K562 (cell line): ENCODE measurements around the gene OR51V1. TPM values are rescaled to one million over a fixed set of nuclear protein-coding genes. Genes with fewer than 3 reads are reported as not detected.

Experiments
- ATAC-seq: fragments of 200-7000 bp; cut with Tn5 transposase; 3 replicates; pipeline ENCODE4 v1.9.1; 2020; ENCODE audit warnings: moderate library complexity
- BruUV-seq: library from RNA; stranded (reverse); fragments of 400-500 nt; replicated peaks from 2 replicates; lab custom pipeline; 2021; lab: Mats Ljungman, UMichigan
- CTCF ChIA-PET: fragments of 300-600 bp; formaldehyde crosslinking; extraction: SDS; loops from one replicate; lab custom pipeline; 2021; ENCODE audit warnings: low intra/inter-chr PET ratio; lab: Yijun Ruan, JAX
- POLR2A ChIA-PET: fragments of 300-600, 350-650 bp; sonication (Branson Sonifier 250); formaldehyde crosslinking; extraction: SDS; loops from one replicate; lab custom pipeline; 2021; ENCODE audit warnings: antibody characterized with exemption, inconsistent platforms; lab: Yijun Ruan, JAX
- DNase-seq, 4 experiments: peaks; one replicate each; pipeline versions ENCODE4 v3.0.0 to v3.0.0-alpha.2; 2011 to 2018; ENCODE audit warnings: low spot score in 3 of 4, mixed read lengths in 3 of 4; ENCODE audit errors: extremely low read depth in 1 of 4
- FAIRE-seq: peaks from 2 replicates; lab custom pipeline; 2011; peaks lifted over from hg19 to GRCh38; lab: Jason Lieb, UNC
- H2AFZ ChIP-seq: 2 replicates; pipeline ENCODE4 v1.6.0; 2011; ENCODE audit warnings: low read depth, low read length, control low read depth, inconsistent platforms
- H3K27ac ChIP-seq: fragments of 200-600 bp; 3 replicates; pipeline ENCODE4 v1.8.0; 2011; ENCODE audit warnings: low read depth, mild to moderate bottlenecking, control low read depth, inconsistent platforms, low read length, moderate library complexity, mixed read lengths; ENCODE audit errors: extremely low read depth
- H3K27me3 ChIP-seq, 2 experiments: fragments of 300-600 bp in 1 of 2; 2 replicates in 1 of 2; 3 replicates in 1 of 2; pipeline versions ENCODE4 v1.6.0 to v1.8.0; 2011; ENCODE audit warnings: inconsistent platforms in 2 of 2, low read length in 2 of 2, mild to moderate bottlenecking in 1 of 2, mixed read lengths in 1 of 2, moderate library complexity in 1 of 2; ENCODE audit not compliant: control insufficient read depth in 2 of 2, insufficient read depth in 2 of 2
- H3K36me3 ChIP-seq: fragments of 300-600 bp; 3 replicates; pipeline ENCODE4 v1.8.0; 2011; ENCODE audit warnings: mild to moderate bottlenecking, low read length, inconsistent platforms; ENCODE audit not compliant: control insufficient read depth, insufficient read depth
- H3K4me1 ChIP-seq, 2 experiments: fragments of 200-600 bp in 1 of 2; replicated peaks in 1 of 2; 2 replicates in 1 of 2; 3 replicates in 1 of 2; pipeline versions ENCODE4 v1.5.1 to v1.8.0; 2011; ENCODE audit warnings: inconsistent platforms in 2 of 2, low read length in 2 of 2, mild to moderate bottlenecking in 1 of 2, mixed read lengths in 1 of 2, moderate library complexity in 1 of 2; ENCODE audit not compliant: control insufficient read depth in 2 of 2, insufficient read depth in 2 of 2
- H3K4me2 ChIP-seq: 2 replicates; pipeline ENCODE4 v1.6.1; 2011; ENCODE audit warnings: low read length, control low read depth, inconsistent platforms, mixed read lengths; ENCODE audit not compliant: insufficient read depth
- H3K4me3 ChIP-seq: fragments of 200-600 bp; sonication (generic), shearing (Covaris generic); 2 replicates; pipeline ENCODE4 v1.5.1; 2016; ENCODE audit warnings: control low read depth, inconsistent platforms
- H3K79me2 ChIP-seq: fragments of 200-600 bp; 3 replicates; pipeline ENCODE4 v1.8.0; 2011; ENCODE audit warnings: low read length, inconsistent platforms; ENCODE audit not compliant: control insufficient read depth, insufficient read depth
- H3K9ac ChIP-seq, 2 experiments: 2 replicates each; pipeline versions ENCODE4 v1.6.0 to v1.6.1; 2011; ENCODE audit warnings: low read depth in 2 of 2, low read length in 2 of 2, control low read depth in 1 of 2, inconsistent platforms in 1 of 2, mild to moderate bottlenecking in 1 of 2, mixed read lengths in 1 of 2; ENCODE audit not compliant: insufficient read depth in 1 of 2
- H3K9me1 ChIP-seq: one replicate; pipeline ENCODE4 v1.6.0; 2011; ENCODE audit warnings: inconsistent platforms, mild to moderate bottlenecking, low read length, moderate library complexity; ENCODE audit not compliant: control insufficient read depth, insufficient read depth
- H3K9me3 ChIP-seq: replicated peaks from 2 replicates; pipeline ENCODE4 v1.5.1; 2011; ENCODE audit warnings: low read depth, low read length, inconsistent platforms; ENCODE audit not compliant: control insufficient read depth, insufficient read depth
- H4K20me1 ChIP-seq: replicated peaks from 2 replicates; pipeline ENCODE4 v1.6.1; 2011; ENCODE audit warnings: low read length, inconsistent platforms, mixed read lengths; ENCODE audit not compliant: control insufficient read depth, insufficient read depth
- ATF7 ChIP-seq: fragments of 450-650 bp; IDR thresholded peaks from 2 replicates; pipeline ENCODE4 v1.7.1; 2014; ENCODE audit warnings: mild to moderate bottlenecking, moderate library complexity
- EHMT2 ChIP-seq: fragments of 450-650 bp; IDR thresholded peaks from 2 replicates; pipeline ENCODE4 v1.6.1; 2018; ENCODE audit warnings: antibody characterized with exemption
- ELK1 ChIP-seq: sonication (generic); formaldehyde crosslinking; IDR thresholded peaks from 2 replicates; pipeline ENCODE4 v1.8.1; 2022; ENCODE audit warnings: missing genetic modification reagents
- NFATC3 ChIP-seq: fragments of 450-650 bp; IDR thresholded peaks from 2 replicates; pipeline ENCODE4 v1.6.1; 2017; ENCODE audit warnings: mild to moderate bottlenecking
- RAD21 ChIP-seq, 2 experiments: fragments of 250-450 bp in 1 of 2; fragments of 450-650 bp in 1 of 2; sonication (Bioruptor Pico) in 1 of 2; formaldehyde crosslinking in 1 of 2; IDR thresholded peaks in 1 of 2; conservative IDR thresholded peaks in 1 of 2; 2 replicates each; pipeline versions ENCODE4 v1.4.0 to v1.8.0; 2020 to 2022; ENCODE audit warnings: mild to moderate bottlenecking in 2 of 2, moderate library complexity in 1 of 2
- USF1 ChIP-seq: sonication (generic); formaldehyde crosslinking; IDR thresholded peaks from 2 replicates; pipeline ENCODE4 v1.9.0; 2022; ENCODE audit warnings: mild to moderate bottlenecking, missing genetic modification reagents
- WGBS: fragments of 100-300 bp; shearing (Covaris generic); methylation state at CpG from one replicate; pipeline ENCODE4 v1.1.6; 2016; ENCODE audit warnings: low coverage, mixed read lengths; ENCODE audit not compliant: insufficient coverage; ENCODE audit errors: missing lambda C conversion rate; 5-methylcytosine and 5-hydroxymethylcytosine counted together
- in situ Hi-C: fragments of 300-500 bp; cut with MboI; formaldehyde crosslinking; loops from 4 replicates; pipeline ENCODE4 v1.15.0; 2018; ENCODE audit warnings: inconsistent platforms, mixed read lengths
- intact Hi-C: fragments of 100-400 bp; cut with micrococcal nuclease; formaldehyde crosslinking; loops from 2 replicates; pipeline ENCODE4 v1.14.2; 2022
- polyA plus RNA-seq, 8 experiments: library from polyadenylated mRNA; depleted of rRNA in 4 of 8; stranded (reverse) in 5 of 8; unstranded in 3 of 8; fragments of >200 nt; fragmentation: Nextera tagmentation in 2 of 8; fragmentation: Illumina TruSeq in 1 of 8; extraction: Ambion mirVana in 2 of 8; extraction: Trizol in 1 of 8; gene quantifications; 2 replicates each; pipeline versions ENCODE4 v1.2.1 to v1.2.3, GENCODE V29; 2011 to 2014; ENCODE audit warnings: inconsistent platforms in 1 of 8, missing spikeins in 1 of 8
- total RNA-seq, 7 experiments: library from RNA; depleted of rRNA in 6 of 7; stranded (reverse); fragments of >200 nt in 6 of 7; fragmentation: Illumina TruSeq in 2 of 7; extraction: Trizol in 2 of 7; gene quantifications; 2 replicates each; pipeline versions ENCODE4 v1.2.1 to v1.2.3, GENCODE V29; 2011 to 2021; ENCODE audit warnings: low replicate concordance in 1 of 7
- TF ChIP-seq, protein P1 (sequence below): fragments of 450-650 bp; IDR thresholded peaks from 2 replicates; pipeline ENCODE4 v1.6.1; 2017; ENCODE audit warnings: antibody characterized with exemption, mild to moderate bottlenecking
- TF ChIP-seq, protein P2 (sequence below): sonication (generic); formaldehyde crosslinking; IDR thresholded peaks from 2 replicates; pipeline ENCODE4 v1.8.1; 2023; ENCODE audit warnings: mild to moderate bottlenecking, missing genetic modification reagents, moderate library complexity
- TF ChIP-seq, protein P3 (sequence below): sonication (generic); formaldehyde crosslinking; IDR thresholded peaks from 2 replicates; pipeline ENCODE4 v1.8.0; 2022; ENCODE audit warnings: mild to moderate bottlenecking, missing genetic modification reagents

The OR51V1 gene
- total and polyA plus RNA-seq, 9 of the 15 experiments (the other 6 are each of a cell fraction or from before 2014, with no cell fraction given): not detected

DNA sequence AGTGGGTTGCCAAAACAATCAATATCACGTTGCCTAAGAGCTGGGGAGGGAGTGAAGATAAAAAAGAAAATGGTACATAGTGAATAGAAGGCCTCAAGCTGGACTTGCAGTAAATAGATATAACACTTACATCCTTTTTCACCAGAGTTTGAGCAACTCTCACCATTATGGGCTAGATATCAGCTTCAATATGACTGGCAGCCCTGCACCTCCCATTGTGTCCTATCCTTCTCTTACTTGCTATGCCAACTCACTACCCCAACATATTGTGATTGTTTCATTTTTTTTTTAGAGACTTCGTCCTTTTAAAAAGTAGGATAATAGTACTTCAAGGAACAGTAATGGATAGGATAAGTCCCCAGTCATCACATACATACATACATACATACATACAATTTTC lies 41.7 kb upstream of the OR51V1 start:
- BruUV-seq: no TSS peak
- in situ Hi-C loops: loop anchor here (5.0 kb wide), 1 partner anchor 45 kb away; no protein-coding TSS in a partner anchor
- TF ChIP-seq NFATC3 (no peak), RAD21 (CRISPR knock-in tag; conservative IDR thresholded peaks at IDR 0.05 in 1 of 2, IDR thresholded peaks at IDR 0.05 in 1 of 2) (no peak), USF1 (CRISPR knock-in tag) (no peak), ATF7 (no peak), EHMT2 (peak; percentile 45; the same call in 1 of the 2 replicates), ELK1 (no peak)
- TF ChIP-seq, protein P1, sequence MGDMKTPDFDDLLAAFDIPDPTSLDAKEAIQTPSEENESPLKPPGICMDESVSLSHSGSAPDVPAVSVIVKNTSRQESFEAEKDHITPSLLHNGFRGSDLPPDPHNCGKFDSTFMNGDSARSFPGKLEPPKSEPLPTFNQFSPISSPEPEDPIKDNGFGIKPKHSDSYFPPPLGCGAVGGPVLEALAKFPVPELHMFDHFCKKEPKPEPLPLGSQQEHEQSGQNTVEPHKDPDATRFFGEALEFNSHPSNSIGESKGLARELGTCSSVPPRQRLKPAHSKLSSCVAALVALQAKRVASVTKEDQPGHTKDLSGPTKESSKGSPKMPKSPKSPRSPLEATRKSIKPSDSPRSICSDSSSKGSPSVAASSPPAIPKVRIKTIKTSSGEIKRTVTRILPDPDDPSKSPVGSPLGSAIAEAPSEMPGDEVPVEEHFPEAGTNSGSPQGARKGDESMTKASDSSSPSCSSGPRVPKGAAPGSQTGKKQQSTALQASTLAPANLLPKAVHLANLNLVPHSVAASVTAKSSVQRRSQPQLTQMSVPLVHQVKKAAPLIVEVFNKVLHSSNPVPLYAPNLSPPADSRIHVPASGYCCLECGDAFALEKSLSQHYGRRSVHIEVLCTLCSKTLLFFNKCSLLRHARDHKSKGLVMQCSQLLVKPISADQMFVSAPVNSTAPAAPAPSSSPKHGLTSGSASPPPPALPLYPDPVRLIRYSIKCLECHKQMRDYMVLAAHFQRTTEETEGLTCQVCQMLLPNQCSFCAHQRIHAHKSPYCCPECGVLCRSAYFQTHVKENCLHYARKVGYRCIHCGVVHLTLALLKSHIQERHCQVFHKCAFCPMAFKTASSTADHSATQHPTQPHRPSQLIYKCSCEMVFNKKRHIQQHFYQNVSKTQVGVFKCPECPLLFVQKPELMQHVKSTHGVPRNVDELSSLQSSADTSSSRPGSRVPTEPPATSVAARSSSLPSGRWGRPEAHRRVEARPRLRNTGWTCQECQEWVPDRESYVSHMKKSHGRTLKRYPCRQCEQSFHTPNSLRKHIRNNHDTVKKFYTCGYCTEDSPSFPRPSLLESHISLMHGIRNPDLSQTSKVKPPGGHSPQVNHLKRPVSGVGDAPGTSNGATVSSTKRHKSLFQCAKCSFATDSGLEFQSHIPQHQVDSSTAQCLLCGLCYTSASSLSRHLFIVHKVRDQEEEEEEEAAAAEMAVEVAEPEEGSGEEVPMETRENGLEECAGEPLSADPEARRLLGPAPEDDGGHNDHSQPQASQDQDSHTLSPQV: no peak
- TF ChIP-seq, protein P2, sequence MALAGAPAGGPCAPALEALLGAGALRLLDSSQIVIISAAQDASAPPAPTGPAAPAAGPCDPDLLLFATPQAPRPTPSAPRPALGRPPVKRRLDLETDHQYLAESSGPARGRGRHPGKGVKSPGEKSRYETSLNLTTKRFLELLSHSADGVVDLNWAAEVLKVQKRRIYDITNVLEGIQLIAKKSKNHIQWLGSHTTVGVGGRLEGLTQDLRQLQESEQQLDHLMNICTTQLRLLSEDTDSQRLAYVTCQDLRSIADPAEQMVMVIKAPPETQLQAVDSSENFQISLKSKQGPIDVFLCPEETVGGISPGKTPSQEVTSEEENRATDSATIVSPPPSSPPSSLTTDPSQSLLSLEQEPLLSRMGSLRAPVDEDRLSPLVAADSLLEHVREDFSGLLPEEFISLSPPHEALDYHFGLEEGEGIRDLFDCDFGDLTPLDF (CRISPR knock-in tag): no peak
- TF ChIP-seq, protein P3, sequence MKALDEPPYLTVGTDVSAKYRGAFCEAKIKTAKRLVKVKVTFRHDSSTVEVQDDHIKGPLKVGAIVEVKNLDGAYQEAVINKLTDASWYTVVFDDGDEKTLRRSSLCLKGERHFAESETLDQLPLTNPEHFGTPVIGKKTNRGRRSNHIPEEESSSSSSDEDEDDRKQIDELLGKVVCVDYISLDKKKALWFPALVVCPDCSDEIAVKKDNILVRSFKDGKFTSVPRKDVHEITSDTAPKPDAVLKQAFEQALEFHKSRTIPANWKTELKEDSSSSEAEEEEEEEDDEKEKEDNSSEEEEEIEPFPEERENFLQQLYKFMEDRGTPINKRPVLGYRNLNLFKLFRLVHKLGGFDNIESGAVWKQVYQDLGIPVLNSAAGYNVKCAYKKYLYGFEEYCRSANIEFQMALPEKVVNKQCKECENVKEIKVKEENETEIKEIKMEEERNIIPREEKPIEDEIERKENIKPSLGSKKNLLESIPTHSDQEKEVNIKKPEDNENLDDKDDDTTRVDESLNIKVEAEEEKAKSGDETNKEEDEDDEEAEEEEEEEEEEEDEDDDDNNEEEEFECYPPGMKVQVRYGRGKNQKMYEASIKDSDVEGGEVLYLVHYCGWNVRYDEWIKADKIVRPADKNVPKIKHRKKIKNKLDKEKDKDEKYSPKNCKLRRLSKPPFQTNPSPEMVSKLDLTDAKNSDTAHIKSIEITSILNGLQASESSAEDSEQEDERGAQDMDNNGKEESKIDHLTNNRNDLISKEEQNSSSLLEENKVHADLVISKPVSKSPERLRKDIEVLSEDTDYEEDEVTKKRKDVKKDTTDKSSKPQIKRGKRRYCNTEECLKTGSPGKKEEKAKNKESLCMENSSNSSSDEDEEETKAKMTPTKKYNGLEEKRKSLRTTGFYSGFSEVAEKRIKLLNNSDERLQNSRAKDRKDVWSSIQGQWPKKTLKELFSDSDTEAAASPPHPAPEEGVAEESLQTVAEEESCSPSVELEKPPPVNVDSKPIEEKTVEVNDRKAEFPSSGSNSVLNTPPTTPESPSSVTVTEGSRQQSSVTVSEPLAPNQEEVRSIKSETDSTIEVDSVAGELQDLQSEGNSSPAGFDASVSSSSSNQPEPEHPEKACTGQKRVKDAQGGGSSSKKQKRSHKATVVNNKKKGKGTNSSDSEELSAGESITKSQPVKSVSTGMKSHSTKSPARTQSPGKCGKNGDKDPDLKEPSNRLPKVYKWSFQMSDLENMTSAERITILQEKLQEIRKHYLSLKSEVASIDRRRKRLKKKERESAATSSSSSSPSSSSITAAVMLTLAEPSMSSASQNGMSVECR: no peak

More for the DNA sequence above, 41.7 kb upstream of the OR51V1 start:
- CTCF ChIA-PET: no interaction called here
- ATAC-seq: peak; percentile 8
- Histone ChIP-seq H3K4me1 (peaks cover 8 to 36% of the 10 kb centered on the region in 2 experiments), H3K9ac (peak overlapping the region; percentile 10 to 70; a peak in 3 of 4 replicates), H3K9me3 (no peaks in the 10 kb centered on the region), H3K4me2 (peak overlapping the region; percentile 88), H3K27ac (peak overlapping the region; percentile 80), H3K27me3 (no peaks in the 10 kb centered on the region), H3K36me3 (peaks cover 30% of the 10 kb centered on the region), H3K9me1 (no peaks in the 10 kb centered on the region), H3K4me3 (peak overlapping the region; percentile 26), H4K20me1 (0 out of 2 replicates have a peak, but pooled peaks cover 5% of the 10 kb centered on the region), H2AFZ (0 out of 2 replicates have a peak overlapping the region, but pooled peaks have one; percentile 8), H3K79me2 (peaks cover 75% of the 10 kb centered on the region)
- intact Hi-C loops: loop anchor here (2.0 kb wide), 3 partner anchors 35 to 117 kb away; no protein-coding TSS in a partner anchor
- 19% methylated on average over 2 of the region's 2 CpGs for WGBS
- no peak for FAIRE-seq
- POLR2A ChIA-PET: interaction anchor here (0.8 to 1.6 kb wide), 10 partner anchors 9 to 112 kb away, joined by 3 to 10 read pairs (median 5); partner anchors contain the start of gene HBD
- DNase-seq: peak in 1 of 4 experiments; percentile 48
